LNCAP (cell line): ENCODE results near the gene OR51E1.

ENCODE experiments used
- CTCF ChIP-seq: fragments of 450-650 bp; IDR thresholded peaks from 2 replicates; pipeline ENCODE4 v1.5.1; 2017; ENCODE audit warnings: mild to moderate bottlenecking

OR51E1 gene

GRCh38 chr11:4677948-4678347, 34.2 kb downstream of the OR51E1 start:
- TF ChIP-seq CTCF = no peak

GRCh38 chr11:4680341-4680740, 36.6 kb downstream of the OR51E1 start:
- TF ChIP-seq CTCF = no peak

DNA sequence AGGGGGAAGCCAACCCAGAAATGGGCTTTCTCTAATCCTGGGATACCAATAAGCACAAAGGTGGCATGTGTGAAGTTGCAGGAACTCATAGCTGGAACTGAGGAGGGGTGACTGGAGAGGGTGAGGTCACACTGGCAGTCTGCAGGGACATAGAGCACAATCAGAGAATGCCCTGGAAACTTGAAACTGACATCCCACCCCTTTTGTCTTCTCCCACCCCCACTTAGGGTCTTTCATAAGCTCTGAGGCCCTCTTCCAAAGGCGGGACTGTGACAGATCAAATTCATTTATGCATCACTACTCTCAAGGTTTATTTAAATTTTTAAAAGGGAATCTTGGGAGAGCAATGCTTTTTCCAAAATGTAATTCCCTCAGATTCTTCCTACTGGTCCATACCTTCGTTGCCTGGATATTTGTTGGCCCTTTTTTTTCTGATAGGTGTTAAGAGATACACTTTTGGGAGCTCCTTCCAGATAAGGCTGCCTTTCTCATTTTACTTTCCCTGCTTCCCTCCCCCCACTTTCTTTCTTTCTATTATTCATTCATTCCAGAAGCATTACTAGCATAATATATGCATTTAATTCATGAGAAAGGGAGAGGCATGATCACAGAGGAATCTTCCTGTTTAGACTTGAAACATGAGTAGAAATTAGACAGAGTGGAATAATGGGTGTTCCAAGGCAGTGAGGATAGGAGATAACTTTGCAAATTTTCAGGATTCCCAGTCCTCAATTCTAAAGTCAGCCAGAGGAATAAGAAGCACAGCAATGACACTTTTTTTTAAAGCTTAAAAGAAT, 39.0 kb downstream of the OR51E1 start:
- no peak for TF ChIP-seq CTCF

DNA sequence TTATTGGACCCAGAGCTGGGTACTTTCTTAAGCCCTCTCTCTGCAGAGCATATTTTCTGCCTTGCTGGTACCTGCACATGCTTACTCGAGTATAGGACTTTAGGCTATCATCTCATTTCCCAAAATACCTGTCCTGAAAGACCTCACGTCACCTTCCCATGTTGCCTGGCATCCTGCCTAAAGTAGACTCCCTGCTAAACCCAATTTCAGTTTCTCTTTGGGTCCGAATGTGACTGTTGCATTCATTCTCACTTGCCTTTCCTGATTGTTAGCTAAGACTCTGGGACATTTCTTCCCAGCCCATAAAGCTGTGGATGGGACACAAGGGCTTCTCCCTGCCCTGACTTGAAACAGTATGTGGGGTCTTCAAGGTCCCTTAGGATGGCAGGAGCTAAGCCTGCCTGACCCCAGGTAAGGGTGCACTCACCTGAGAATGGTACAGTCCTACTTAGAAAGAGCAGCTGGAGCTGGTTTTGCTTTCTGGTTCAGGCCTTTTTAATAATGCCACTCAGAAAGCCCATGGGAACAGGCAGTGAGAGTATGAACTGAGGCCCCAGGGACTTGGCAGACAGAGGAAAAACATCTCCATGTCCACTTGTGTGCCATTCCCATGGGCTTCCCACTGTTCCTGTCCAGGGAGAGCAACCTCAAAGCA, 41.0 kb downstream of the OR51E1 start:
- no peak for TF ChIP-seq CTCF

- no peak for TF ChIP-seq CTCF
Observed at GRCh38 chr11:4695442-4695841, 51.7 kb downstream of the OR51E1 start.

DNA sequence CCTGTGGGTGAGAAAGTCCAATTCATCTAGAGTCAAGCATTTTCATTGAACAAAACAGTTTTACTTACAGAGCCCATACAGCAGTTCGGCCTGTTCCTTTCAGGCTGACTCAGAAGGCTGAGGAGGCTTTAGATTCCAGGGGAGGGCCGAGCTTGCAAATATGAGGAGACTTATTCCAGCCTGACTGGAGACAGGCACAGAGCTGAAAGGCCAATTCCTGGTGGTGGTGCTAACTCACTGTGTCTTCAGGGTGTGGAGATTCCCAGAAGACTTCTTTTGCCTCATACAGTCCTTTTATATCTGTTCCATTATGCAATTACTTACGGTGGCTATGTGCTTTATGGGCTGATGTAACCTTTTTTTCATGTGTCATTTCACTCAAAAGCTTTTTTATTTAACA, 53.8 kb downstream of the OR51E1 start, which contains the start of gene OR51E2:
Gene OR51E2 (minus strand): TSS at position 269 of the 400 bp plus-strand sequence. CDS start 15,142 bp downstream, outside the sequence.
- no peak for TF ChIP-seq CTCF

GRCh38 chr11:4699697-4700435, 56.1 kb downstream of the OR51E1 start:
- TF ChIP-seq CTCF = no peak
